ENCODE results near the gene TMEM144.

- no peak for TF ChIP-seq POLR2A (IDR thresholded peaks at IDR 0.05)
- TF ChIP-seq CTCF (IDR thresholded peaks at IDR 0.05), result no peak
These were observed 70.6 kb downstream of the TMEM144 start for GRCh38 chr4:158280856-158281255.
